OCI-LY1 (cell line): ENCODE data around the gene F10.

Experiments used
- CTCF ChIP-seq: fragments of 200-600 bp; sonication (generic), shearing (Covaris generic); IDR thresholded peaks from 2 replicates; pipeline ENCODE4 v1.5.1; 2017; ENCODE audit warnings: mild to moderate bottlenecking, antibody characterized with exemption, low read length, moderate library complexity, mixed read lengths
- EZH2 ChIP-seq: fragments of 200-600 bp; sonication (generic), shearing (Covaris generic); IDR thresholded peaks from 2 replicates; pipeline ENCODE4 v1.8.0; 2017; ENCODE audit warnings: borderline replicate concordance, mixed run types, mild to moderate bottlenecking, antibody characterized with exemption, low read length, moderate library complexity, mixed read lengths

- TF ChIP-seq EZH2 (no peak), CTCF (no peak)
These were observed 55.7 kb downstream of the F10 start for GRCh38 chr13:113178070-113178895.
